Peyer's patch (tissue), 4 donors: Measurements from ENCODE around the gene PPM1E.

Source experiments
- POLR2A ChIP-seq, 2 donors: fragments of 450-650 bp; IDR thresholded peaks; one replicate each; pipeline ENCODE4 v1.5.1; 2017; ENCODE audit warnings: antibody characterized with exemption in 2 of 2, mild to moderate bottlenecking in 2 of 2, moderate library complexity in 2 of 2
- TF ChIP-seq, protein P1 (sequence below), 6 experiments: fragments of 450-650 bp in 4 of 6; fragments of 200-600 bp in 2 of 6; sonication (generic) in 1 of 6; IDR thresholded peaks; one replicate each; pipeline ENCODE4 v1.5.1; 2017 to 2019; ENCODE audit warnings: antibody characterized with exemption in 6 of 6, mild to moderate bottlenecking in 3 of 6, moderate library complexity in 1 of 6

GRCh38 chr17:59024916-59025315, 269.3 kb downstream of the PPM1E start:
- TF ChIP-seq, protein P1, sequence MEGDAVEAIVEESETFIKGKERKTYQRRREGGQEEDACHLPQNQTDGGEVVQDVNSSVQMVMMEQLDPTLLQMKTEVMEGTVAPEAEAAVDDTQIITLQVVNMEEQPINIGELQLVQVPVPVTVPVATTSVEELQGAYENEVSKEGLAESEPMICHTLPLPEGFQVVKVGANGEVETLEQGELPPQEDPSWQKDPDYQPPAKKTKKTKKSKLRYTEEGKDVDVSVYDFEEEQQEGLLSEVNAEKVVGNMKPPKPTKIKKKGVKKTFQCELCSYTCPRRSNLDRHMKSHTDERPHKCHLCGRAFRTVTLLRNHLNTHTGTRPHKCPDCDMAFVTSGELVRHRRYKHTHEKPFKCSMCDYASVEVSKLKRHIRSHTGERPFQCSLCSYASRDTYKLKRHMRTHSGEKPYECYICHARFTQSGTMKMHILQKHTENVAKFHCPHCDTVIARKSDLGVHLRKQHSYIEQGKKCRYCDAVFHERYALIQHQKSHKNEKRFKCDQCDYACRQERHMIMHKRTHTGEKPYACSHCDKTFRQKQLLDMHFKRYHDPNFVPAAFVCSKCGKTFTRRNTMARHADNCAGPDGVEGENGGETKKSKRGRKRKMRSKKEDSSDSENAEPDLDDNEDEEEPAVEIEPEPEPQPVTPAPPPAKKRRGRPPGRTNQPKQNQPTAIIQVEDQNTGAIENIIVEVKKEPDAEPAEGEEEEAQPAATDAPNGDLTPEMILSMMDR (IDR thresholded peaks at IDR 0.05): no peak
- no peak for TF ChIP-seq POLR2A (IDR thresholded peaks at IDR 0.05)
